Left ventricle myocardium inferior (tissue), 1 donor: ENCODE measurements around the gene BIRC3. TPM values are rescaled to one million over a fixed set of nuclear protein-coding genes. Genes with fewer than 3 reads are reported as not detected.

Experiments used
- DNase-seq: peaks from one replicate; pipeline ENCODE4 v3.0.0-alpha.2; 2020
- H3K27ac ChIP-seq: fragments of 200-600 bp; replicated peaks from 2 replicates; pipeline ENCODE4 v1.8.0; 2021
- H3K27me3 ChIP-seq: fragments of 200-600 bp; 2 replicates; pipeline ENCODE4 v1.8.0; 2021; ENCODE audit warnings: low read depth
- H3K36me3 ChIP-seq: fragments of 200-600 bp; 2 replicates; pipeline ENCODE4 v1.8.0; 2021
- H3K4me1 ChIP-seq: fragments of 200-600 bp; 2 replicates; pipeline ENCODE4 v1.8.0; 2021
- H3K4me3 ChIP-seq: fragments of 200-600 bp; 2 replicates; pipeline ENCODE4 v1.8.0; 2021; ENCODE audit warnings: mild to moderate bottlenecking, moderate library complexity
- H3K9me3 ChIP-seq: fragments of 200-600 bp; replicated peaks from 2 replicates; pipeline ENCODE4 v1.8.0; 2021
- CTCF ChIP-seq: fragments of 200-600 bp; IDR thresholded peaks from 2 replicates; pipeline ENCODE4 v1.8.0; 2021; ENCODE audit warnings: antibody characterized with exemption, mild to moderate bottlenecking, borderline replicate concordance
- intact Hi-C: fragments of 100-400 bp; cut with micrococcal nuclease; formaldehyde crosslinking; loops from one replicate; pipeline ENCODE4 v1.11.0; 2022
- total RNA-seq: library from RNA; stranded (reverse); fragmentation: NEBNext Ultra II Directional; extraction: Animal tissue kit (Norgen Biotek cat#: 25700); gene quantifications from one replicate; pipeline ENCODE4 v1.2.1, GENCODE V29; 2021
- donor health status: DM: no; HTN: yes; CAD: no; lungs with severe emphysema.

Gene BIRC3
- total RNA-seq, 1 donor from 2014 or later: 8.1 TPM

GRCh38 chr11:102384419-102385079, 67.3 kb downstream of the BIRC3 start:
- no peak overlapping the region for H3K4me3 ChIP-seq
- H3K9me3 ChIP-seq: no peaks in the 10 kb centered on the region
- intact Hi-C loops: no loop called here
- TF ChIP-seq CTCF: no peak
- H3K27ac ChIP-seq: peak overlapping the region; percentile 75
- peak; percentile 71 for DNase-seq
- H3K36me3 ChIP-seq: peaks cover 67% of the 10 kb centered on the region
- H3K4me1 ChIP-seq: peaks cover 36% of the 10 kb centered on the region
- no peaks in the 10 kb centered on the region for H3K27me3 ChIP-seq

GRCh38 chr11:102385085-102386007, 68.1 kb downstream of the BIRC3 start:
- no peak for DNase-seq
- Histone ChIP-seq H3K4me3 (no peak overlapping the region), H3K27ac (peak overlapping the region; percentile 75), H3K4me1 (peaks cover 38% of the 10 kb centered on the region), H3K36me3 (peaks cover 61% of the 10 kb centered on the region), H3K9me3 (no peaks in the 10 kb centered on the region), H3K27me3 (no peaks in the 10 kb centered on the region)
- no peak for TF ChIP-seq CTCF
- intact Hi-C loops: no loop called here

GRCh38 chr11:102386136-102386734, 69.0 kb downstream of the BIRC3 start:
- Histone ChIP-seq H3K9me3 (no peaks in the 10 kb centered on the region), H3K36me3 (peaks cover 58% of the 10 kb centered on the region), H3K4me3 (no peak overlapping the region), H3K4me1 (peaks cover 42% of the 10 kb centered on the region), H3K27ac (no peak overlapping the region), H3K27me3 (no peaks in the 10 kb centered on the region)
- intact Hi-C loops: no loop called here
- no peak for DNase-seq
- no peak for TF ChIP-seq CTCF

- Histone ChIP-seq H3K27ac (no peak overlapping the region), H3K36me3 (peaks cover 60% of the 10 kb centered on the region), H3K27me3 (no peaks in the 10 kb centered on the region), H3K4me1 (peaks cover 40% of the 10 kb centered on the region), H3K9me3 (no peaks in the 10 kb centered on the region), H3K4me3 (no peak overlapping the region)
- no peak for TF ChIP-seq CTCF
- no peak for DNase-seq
- intact Hi-C loops: no loop called here
These were observed 69.9 kb downstream of the BIRC3 start for GRCh38 chr11:102387043-102387781.

Other genes with a start within 250 kb of the BIRC3 start
- 67.9 TPM for gene YAP1, start 207.0 kb upstream of the BIRC3 start, total RNA-seq
- 30.4 TPM for gene BIRC2, start 29.7 kb downstream of the BIRC3 start, total RNA-seq
- gene TMEM123, start 135.3 kb downstream of the BIRC3 start, total RNA-seq: 70.2 TPM
- not detected for gene MMP7, start 213.3 kb downstream of the BIRC3 start, total RNA-seq